Esophagus muscularis mucosa (tissue), 3 donors: ENCODE data around the gene TDRD6.

Experiments used
- POLR2AphosphoS5 ChIP-seq, 2 donors: sonication (generic); formaldehyde crosslinking; IDR thresholded peaks; one replicate each; pipeline ENCODE4 v1.6.1; 2017; ENCODE audit warnings: antibody characterized with exemption in 2 of 2
- TF ChIP-seq, protein P1 (sequence below), 3 experiments: fragments of 200-600 bp in 2 of 3; fragments of 450-650 bp in 1 of 3; sonication (generic) in 2 of 3; IDR thresholded peaks; one replicate each; pipeline ENCODE4 v1.5.1; 2017 to 2019; ENCODE audit warnings: antibody characterized with exemption in 3 of 3, mild to moderate bottlenecking in 2 of 3, moderate library complexity in 1 of 3

DNA sequence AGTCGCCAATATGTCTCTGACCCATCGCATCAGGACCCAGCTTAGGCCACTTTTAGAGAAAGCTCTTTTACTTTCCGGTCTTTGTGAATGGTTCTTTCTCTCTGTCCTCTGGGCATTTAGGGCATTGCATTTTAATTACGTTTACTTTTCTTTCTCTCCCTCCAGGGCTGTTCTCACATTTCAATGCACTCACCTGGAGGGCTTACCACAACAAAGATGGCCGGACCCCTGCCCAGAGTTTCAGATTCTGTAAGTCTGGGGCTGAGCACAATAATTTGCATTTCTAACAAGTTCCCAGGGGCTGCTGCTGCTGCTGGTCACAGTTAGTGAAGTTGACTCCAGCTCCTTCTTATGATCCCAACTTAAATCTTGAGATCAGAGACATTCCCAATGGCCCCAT, 62.0 kb downstream of the TDRD6 start:
- TF ChIP-seq, protein P1, sequence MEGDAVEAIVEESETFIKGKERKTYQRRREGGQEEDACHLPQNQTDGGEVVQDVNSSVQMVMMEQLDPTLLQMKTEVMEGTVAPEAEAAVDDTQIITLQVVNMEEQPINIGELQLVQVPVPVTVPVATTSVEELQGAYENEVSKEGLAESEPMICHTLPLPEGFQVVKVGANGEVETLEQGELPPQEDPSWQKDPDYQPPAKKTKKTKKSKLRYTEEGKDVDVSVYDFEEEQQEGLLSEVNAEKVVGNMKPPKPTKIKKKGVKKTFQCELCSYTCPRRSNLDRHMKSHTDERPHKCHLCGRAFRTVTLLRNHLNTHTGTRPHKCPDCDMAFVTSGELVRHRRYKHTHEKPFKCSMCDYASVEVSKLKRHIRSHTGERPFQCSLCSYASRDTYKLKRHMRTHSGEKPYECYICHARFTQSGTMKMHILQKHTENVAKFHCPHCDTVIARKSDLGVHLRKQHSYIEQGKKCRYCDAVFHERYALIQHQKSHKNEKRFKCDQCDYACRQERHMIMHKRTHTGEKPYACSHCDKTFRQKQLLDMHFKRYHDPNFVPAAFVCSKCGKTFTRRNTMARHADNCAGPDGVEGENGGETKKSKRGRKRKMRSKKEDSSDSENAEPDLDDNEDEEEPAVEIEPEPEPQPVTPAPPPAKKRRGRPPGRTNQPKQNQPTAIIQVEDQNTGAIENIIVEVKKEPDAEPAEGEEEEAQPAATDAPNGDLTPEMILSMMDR (IDR thresholded peaks at IDR 0.05): no peak
- TF ChIP-seq POLR2AphosphoS5 (IDR thresholded peaks at IDR 0.05): no peak
